K562 (cell line): ENCODE measurements around the gene VIPR1. TPM values are rescaled to one million over a fixed set of nuclear protein-coding genes. Genes with fewer than 3 reads are reported as not detected.

Experiments
- CAMTA2 ChIP-seq: fragments of 250-450 bp; sonication (Bioruptor Pico); conservative IDR thresholded peaks from 2 replicates; pipeline ENCODE4 v1.5.1; 2022
- CCAR2 ChIP-seq: fragments of 200-400 bp; formaldehyde crosslinking; IDR thresholded peaks from 2 replicates; pipeline ENCODE4 v1.6.1; 2017; ENCODE audit warnings: mild to moderate bottlenecking, low read depth, low read length
- ERF ChIP-seq: fragments of 450-650 bp; formaldehyde crosslinking; IDR thresholded peaks from 2 replicates; pipeline ENCODE4 v1.4.0; 2020; ENCODE audit warnings: mild to moderate bottlenecking, mixed read lengths
- FOXP1 ChIP-seq: sonication (generic); formaldehyde crosslinking; IDR thresholded peaks from 2 replicates; pipeline ENCODE4 v1.8.0; 2022; ENCODE audit warnings: mild to moderate bottlenecking, missing genetic modification reagents
- GTF2E2 ChIP-seq: fragments of 200-800 bp; sonication (Bioruptor generic); IDR thresholded peaks from 2 replicates; pipeline ENCODE4 v1.6.1; 2016; ENCODE audit warnings: missing genetic modification characterization, missing compliant biosample characterization
- JUN ChIP-seq, 2 experiments: sonication (generic) in 1 of 2; formaldehyde crosslinking in 1 of 2; IDR thresholded peaks; 2 replicates each; pipeline versions ENCODE4 v1.6.1 to v1.8.0; 2012 to 2022; ENCODE audit warnings: borderline replicate concordance in 2 of 2, mild to moderate bottlenecking in 2 of 2, improper control_type of control experiment in 1 of 2, low read depth in 1 of 2, low read length in 1 of 2, missing genetic modification reagents in 1 of 2
- KLF13 ChIP-seq: fragments of 450-650 bp; IDR thresholded peaks from 2 replicates; pipeline ENCODE4 v1.6.1; 2016; ENCODE audit warnings: missing genetic modification characterization, low read depth, mild to moderate bottlenecking, missing compliant biosample characterization, moderate library complexity, borderline replicate concordance
- NCOA2 ChIP-seq, 2 experiments: fragments of 450-650 bp; IDR thresholded peaks; 2 replicates each; pipeline ENCODE4 v1.6.1; 2018; ENCODE audit warnings: mild to moderate bottlenecking in 2 of 2, moderate library complexity in 1 of 2; ENCODE audit not compliant: partially characterized antibody in 2 of 2
- PURB ChIP-seq: sonication (generic); formaldehyde crosslinking; IDR thresholded peaks from 2 replicates; pipeline ENCODE4 v1.9.0; 2021; ENCODE audit warnings: low read depth, mild to moderate bottlenecking, missing genetic modification reagents
- SOX6 ChIP-seq: fragments of 450-650 bp; IDR thresholded peaks from 2 replicates; pipeline ENCODE4 v1.6.1; 2014; ENCODE audit warnings: mild to moderate bottlenecking
- TAF1 ChIP-seq: IDR thresholded peaks from 2 replicates; pipeline ENCODE4 v1.6.1; 2011; ENCODE audit warnings: mild to moderate bottlenecking, low read length, moderate library complexity; ENCODE audit not compliant: insufficient read depth, control insufficient read depth, severe bottlenecking; ENCODE audit errors: extremely low read depth
- TCF7L2 ChIP-seq: fragments of 150-350 bp; IDR thresholded peaks from 2 replicates; pipeline ENCODE4 v1.6.1; 2016; ENCODE audit warnings: low read depth, mild to moderate bottlenecking, low read length, moderate library complexity
- XRCC4 ChIP-seq: IDR thresholded peaks from one replicate; pipeline ENCODE4 v1.6.1; 2011; ENCODE audit not compliant: insufficient read depth, insufficient read length; ENCODE audit errors: extremely low read depth
- ZNF282 ChIP-seq: sonication (generic); formaldehyde crosslinking; IDR thresholded peaks from 2 replicates; pipeline ENCODE4 v1.8.1; 2023; ENCODE audit warnings: missing genetic modification reagents
- ZNF311 ChIP-seq: fragments of 250-450 bp; sonication (Bioruptor Pico); IDR thresholded peaks from 2 replicates; pipeline ENCODE4 v1.4.0; 2020; ENCODE audit warnings: mild to moderate bottlenecking, moderate library complexity
- ZNF696 ChIP-seq: fragments of 250-450 bp; sonication (Bioruptor Pico); conservative IDR thresholded peaks from 2 replicates; pipeline ENCODE4 v1.4.0; 2020; ENCODE audit warnings: mild to moderate bottlenecking, moderate library complexity
- polyA plus RNA-seq, 8 experiments: library from polyadenylated mRNA; depleted of rRNA in 4 of 8; stranded (reverse) in 5 of 8; unstranded in 3 of 8; fragments of >200 nt; fragmentation: Nextera tagmentation in 2 of 8; fragmentation: Illumina TruSeq in 1 of 8; extraction: Ambion mirVana in 2 of 8; extraction: Trizol in 1 of 8; gene quantifications; 2 replicates each; pipeline versions ENCODE4 v1.2.1 to v1.2.3, GENCODE V29; 2011 to 2014; ENCODE audit warnings: inconsistent platforms in 1 of 8, missing spikeins in 1 of 8
- total RNA-seq, 7 experiments: library from RNA; depleted of rRNA in 6 of 7; stranded (reverse); fragments of >200 nt in 6 of 7; fragmentation: Illumina TruSeq in 2 of 7; extraction: Trizol in 2 of 7; gene quantifications; 2 replicates each; pipeline versions ENCODE4 v1.2.1 to v1.2.3, GENCODE V29; 2011 to 2021; ENCODE audit warnings: low replicate concordance in 1 of 7
- TF ChIP-seq, protein P1 (sequence below): fragments of 250-450 bp; sonication (Bioruptor Pico); IDR thresholded peaks from 2 replicates; pipeline ENCODE4 v1.4.0; 2020
- TF ChIP-seq, protein P2 (sequence below): sonication (generic); formaldehyde crosslinking; IDR thresholded peaks from 2 replicates; pipeline ENCODE4 v1.8.0; 2022; ENCODE audit warnings: missing genetic modification reagents, mild to moderate bottlenecking, borderline replicate concordance
- TF ChIP-seq, protein P3 (sequence below): sonication (generic); formaldehyde crosslinking; IDR thresholded peaks from 2 replicates; pipeline ENCODE4 v1.8.0; 2022; ENCODE audit warnings: mild to moderate bottlenecking, missing genetic modification reagents

The VIPR1 gene
- total and polyA plus RNA-seq, 9 of the 15 experiments (the other 6 are each of a cell fraction or from before 2014, with no cell fraction given), result 0.04 to 0.38 (median 0.12) TPM; not detected in 3

DNA sequence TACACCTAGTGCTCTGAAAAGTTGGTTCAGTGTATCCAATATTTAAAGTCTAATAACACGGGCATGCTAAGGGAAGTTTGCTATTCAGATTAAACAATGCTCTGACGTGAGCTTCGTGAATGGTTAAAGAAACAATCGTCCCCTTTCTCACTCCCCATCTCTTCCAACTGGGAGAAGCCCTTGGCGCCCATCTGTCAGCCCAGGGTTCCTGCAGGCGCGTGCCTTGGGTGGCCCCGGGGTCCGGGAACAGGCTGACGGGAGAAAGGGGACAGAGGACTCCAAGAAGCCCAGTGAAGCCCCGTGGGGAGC is 78.9 kb downstream of the VIPR1 start (continued):
- TF ChIP-seq, protein P1, sequence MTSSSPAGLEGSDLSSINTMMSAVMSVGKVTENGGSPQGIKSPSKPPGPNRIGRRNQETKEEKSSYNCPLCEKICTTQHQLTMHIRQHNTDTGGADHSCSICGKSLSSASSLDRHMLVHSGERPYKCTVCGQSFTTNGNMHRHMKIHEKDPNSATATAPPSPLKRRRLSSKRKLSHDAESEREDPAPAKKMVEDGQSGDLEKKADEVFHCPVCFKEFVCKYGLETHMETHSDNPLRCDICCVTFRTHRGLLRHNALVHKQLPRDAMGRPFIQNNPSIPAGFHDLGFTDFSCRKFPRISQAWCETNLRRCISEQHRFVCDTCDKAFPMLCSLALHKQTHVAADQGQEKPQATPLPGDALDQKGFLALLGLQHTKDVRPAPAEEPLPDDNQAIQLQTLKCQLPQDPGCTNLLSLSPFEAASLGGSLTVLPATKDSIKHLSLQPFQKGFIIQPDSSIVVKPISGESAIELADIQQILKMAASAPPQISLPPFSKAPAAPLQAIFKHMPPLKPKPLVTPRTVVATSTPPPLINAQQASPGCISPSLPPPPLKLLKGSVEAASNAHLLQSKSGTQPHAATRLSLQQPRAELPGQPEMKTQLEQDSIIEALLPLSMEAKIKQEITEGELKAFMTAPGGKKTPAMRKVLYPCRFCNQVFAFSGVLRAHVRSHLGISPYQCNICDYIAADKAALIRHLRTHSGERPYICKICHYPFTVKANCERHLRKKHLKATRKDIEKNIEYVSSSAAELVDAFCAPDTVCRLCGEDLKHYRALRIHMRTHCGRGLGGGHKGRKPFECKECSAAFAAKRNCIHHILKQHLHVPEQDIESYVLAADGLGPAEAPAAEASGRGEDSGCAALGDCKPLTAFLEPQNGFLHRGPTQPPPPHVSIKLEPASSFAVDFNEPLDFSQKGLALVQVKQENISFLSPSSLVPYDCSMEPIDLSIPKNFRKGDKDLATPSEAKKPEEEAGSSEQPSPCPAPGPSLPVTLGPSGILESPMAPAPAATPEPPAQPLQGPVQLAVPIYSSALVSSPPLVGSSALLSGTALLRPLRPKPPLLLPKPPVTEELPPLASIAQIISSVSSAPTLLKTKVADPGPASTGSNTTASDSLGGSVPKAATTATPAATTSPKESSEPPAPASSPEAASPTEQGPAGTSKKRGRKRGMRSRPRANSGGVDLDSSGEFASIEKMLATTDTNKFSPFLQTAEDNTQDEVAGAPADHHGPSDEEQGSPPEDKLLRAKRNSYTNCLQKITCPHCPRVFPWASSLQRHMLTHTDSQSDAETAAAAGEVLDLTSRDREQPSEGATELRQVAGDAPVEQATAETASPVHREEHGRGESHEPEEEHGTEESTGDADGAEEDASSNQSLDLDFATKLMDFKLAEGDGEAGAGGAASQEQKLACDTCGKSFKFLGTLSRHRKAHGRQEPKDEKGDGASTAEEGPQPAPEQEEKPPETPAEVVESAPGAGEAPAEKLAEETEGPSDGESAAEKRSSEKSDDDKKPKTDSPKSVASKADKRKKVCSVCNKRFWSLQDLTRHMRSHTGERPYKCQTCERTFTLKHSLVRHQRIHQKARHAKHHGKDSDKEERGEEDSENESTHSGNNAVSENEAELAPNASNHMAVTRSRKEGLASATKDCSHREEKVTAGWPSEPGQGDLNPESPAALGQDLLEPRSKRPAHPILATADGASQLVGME, result 0 out of 2 replicates have a peak, but pooled peaks have one; percentile 68
- TF ChIP-seq ZNF282 (CRISPR knock-in tag), result no peak
- no peak for TF ChIP-seq ZNF696 (CRISPR knock-in tag)
- TF ChIP-seq JUN (IDR thresholded peaks at IDR 0.05; ENCODE audit: borderline replicate concordance, low read depth, low read length), result 0 out of 2 replicates have a peak, but pooled peaks have one; percentile 2
- no peak for TF ChIP-seq JUN (CRISPR knock-in tag; IDR thresholded peaks at IDR 0.05; ENCODE audit: borderline replicate concordance)
- TF ChIP-seq, protein P2, sequence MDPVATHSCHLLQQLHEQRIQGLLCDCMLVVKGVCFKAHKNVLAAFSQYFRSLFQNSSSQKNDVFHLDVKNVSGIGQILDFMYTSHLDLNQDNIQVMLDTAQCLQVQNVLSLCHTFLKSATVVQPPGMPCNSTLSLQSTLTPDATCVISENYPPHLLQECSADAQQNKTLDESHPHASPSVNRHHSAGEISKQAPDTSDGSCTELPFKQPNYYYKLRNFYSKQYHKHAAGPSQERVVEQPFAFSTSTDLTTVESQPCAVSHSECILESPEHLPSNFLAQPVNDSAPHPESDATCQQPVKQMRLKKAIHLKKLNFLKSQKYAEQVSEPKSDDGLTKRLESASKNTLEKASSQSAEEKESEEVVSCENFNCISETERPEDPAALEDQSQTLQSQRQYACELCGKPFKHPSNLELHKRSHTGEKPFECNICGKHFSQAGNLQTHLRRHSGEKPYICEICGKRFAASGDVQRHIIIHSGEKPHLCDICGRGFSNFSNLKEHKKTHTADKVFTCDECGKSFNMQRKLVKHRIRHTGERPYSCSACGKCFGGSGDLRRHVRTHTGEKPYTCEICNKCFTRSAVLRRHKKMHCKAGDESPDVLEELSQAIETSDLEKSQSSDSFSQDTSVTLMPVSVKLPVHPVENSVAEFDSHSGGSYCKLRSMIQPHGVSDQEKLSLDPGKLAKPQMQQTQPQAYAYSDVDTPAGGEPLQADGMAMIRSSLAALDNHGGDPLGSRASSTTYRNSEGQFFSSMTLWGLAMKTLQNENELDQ (CRISPR knock-in tag), result 0 out of 2 replicates have a peak, but pooled peaks have one; percentile 63
- no peak for TF ChIP-seq XRCC4
- no peak for TF ChIP-seq FOXP1 (CRISPR knock-in tag)
- no peak for TF ChIP-seq TCF7L2
- TF ChIP-seq ZNF311 (CRISPR knock-in tag), result no peak
- 0 out of 2 replicates have a peak, but pooled peaks have one; percentile 68 for TF ChIP-seq ERF (CRISPR knock-in tag)
- TF ChIP-seq KLF13 (tag), result no peak
- TF ChIP-seq TAF1, result peak; percentile 33
- TF ChIP-seq PURB (CRISPR knock-in tag), result no peak
- 0 out of 2 replicates have a peak, but pooled peaks have one; percentile 72 for TF ChIP-seq GTF2E2 (tag)
- TF ChIP-seq SOX6, result peak; percentile 43; the same call in 1 of the 2 replicates
- no peak for TF ChIP-seq CAMTA2 (CRISPR knock-in tag)
- TF ChIP-seq NCOA2 (IDR thresholded peaks at IDR 0.05; ENCODE audit: partially characterized antibody in 2 of 2), result no peak
- no peak for TF ChIP-seq CCAR2
- TF ChIP-seq, protein P3, sequence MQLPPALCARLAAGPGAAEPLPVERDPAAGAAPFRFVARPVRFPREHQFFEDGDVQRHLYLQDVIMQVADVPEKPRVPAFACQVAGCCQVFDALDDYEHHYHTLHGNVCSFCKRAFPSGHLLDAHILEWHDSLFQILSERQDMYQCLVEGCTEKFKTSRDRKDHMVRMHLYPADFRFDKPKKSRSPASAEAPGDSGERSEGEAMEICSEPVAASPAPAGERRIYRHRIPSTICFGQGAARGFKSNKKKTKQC (CRISPR knock-in tag), result no peak
